Daoy (cell line): Measurements from ENCODE around the gene TACC2. TPM values are rescaled to one million over a fixed set of nuclear protein-coding genes. Genes with fewer than 3 reads are reported as not detected.

Experiments
- DNase-seq: peaks from one replicate; pipeline ENCODE4 v3.0.0-alpha.2; 2015; ENCODE audit warnings: low read depth
- total RNA-seq: library from RNA; depleted of rRNA; stranded (reverse); fragments of >200 nt; shearing (Covaris generic); gene quantifications from 2 replicates; pipeline ENCODE4 v1.2.3, GENCODE V29; 2014

Gene TACC2
- total RNA-seq, 1 experiment from 2014 or later: 10.1 TPM

DNA sequence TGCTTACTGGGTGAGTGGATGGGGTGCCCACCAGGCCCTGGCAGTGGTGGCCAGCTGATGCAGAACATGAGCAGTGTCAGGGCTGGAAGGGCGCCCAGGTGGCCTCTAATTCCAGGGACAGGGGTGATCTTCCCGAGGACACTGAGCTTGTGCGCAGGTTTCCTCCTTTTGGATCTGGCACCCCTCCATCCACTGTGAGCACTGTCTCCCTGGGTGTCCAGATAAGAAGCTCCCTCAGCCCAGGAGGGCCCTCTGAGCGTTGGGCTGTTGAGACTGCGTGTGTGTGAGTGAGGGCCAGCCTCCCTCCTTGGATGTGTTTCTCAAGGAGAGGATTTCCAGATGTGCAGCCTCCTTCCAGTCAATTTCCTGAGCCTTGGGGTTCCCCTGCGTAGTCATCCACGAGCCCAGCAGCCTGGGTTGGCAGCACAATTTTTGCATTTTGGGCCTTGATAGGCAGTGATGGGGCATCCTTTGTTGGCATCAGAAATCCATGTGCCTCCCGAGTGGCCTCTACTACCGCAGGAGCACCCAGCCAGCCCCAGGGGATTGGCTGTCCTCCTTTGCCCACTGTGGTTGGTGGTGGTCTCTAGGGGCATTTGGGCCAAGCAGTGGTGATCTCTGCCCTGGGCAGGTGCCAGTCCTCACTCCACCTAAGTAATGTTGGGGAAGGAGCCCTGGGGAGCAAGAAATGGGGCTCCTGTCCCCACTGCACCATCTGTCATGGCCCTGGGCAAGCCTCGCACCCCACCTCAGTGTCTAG lies 261.2 kb downstream of the TACC2 start:
- no peak for DNase-seq

- DNase-seq: no peak
Measured at GRCh38 chr10:122251459-122252255, 262.7 kb downstream of the TACC2 start.

GRCh38 chr10:122252805-122253204 lies 263.8 kb downstream of the TACC2 start:
- DNase-seq: no peak

- DNase-seq: no peak
Measured at GRCh38 chr10:122253605-122254004, 264.6 kb downstream of the TACC2 start.

- DNase-seq: no peak
Measured at GRCh38 chr10:122254831-122255230, 265.9 kb downstream of the TACC2 start.

DNA sequence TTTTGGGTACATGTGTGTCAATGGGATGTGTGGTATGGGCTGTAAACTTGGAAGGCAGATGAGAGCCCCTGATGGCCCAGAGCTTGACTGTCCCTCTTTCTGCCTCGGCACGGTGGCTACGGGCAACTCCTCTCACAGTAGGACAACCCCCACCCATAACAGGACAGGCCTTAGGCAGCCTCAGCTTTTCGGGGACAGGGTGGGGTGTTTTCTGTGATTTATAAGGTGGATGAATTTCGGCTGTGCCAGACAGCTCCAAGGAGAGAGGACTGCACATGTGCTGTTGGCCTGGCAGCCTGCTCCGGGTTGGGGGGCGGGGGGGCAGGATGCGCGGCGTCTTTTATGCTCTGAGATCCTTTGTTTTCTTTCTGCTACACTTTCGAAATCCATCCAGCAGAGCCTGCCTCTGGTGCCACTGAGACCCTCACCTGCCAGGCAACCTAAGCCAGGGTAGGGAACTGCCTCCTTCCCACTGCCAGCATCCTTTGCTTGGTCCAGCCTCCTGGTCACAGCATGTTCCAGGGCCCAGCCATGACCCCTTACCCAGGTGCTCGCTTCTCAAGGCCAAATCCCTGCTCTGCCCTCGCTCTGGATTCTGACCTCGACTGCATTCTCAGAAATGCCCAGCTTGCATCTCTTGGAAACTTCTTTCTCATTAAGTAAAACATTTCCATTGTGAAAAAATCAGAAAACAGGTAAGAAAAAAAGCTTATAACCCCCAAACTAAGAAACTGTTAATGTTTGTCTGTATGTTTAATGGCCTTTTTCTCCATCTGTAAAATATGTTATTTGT lies 266.7 kb downstream of the TACC2 start:
- no peak for DNase-seq

- DNase-seq: no peak
Measured at GRCh38 chr10:122257041-122257440, 268.1 kb downstream of the TACC2 start.

GRCh38 chr10:122258136-122259074 lies 269.4 kb downstream of the TACC2 start:
- DNase-seq: no peak

GRCh38 chr10:122259075-122259466 lies 270.1 kb downstream of the TACC2 start:
- DNase-seq: no peak

- no peak for DNase-seq
Measured at GRCh38 chr10:122261584-122261983, 272.6 kb downstream of the TACC2 start.

GRCh38 chr10:122263971-122264370 lies 275.0 kb downstream of the TACC2 start:
- peak; percentile 29 for DNase-seq

- DNase-seq: no peak
Measured at GRCh38 chr10:122264436-122264835, 275.5 kb downstream of the TACC2 start.

DNA sequence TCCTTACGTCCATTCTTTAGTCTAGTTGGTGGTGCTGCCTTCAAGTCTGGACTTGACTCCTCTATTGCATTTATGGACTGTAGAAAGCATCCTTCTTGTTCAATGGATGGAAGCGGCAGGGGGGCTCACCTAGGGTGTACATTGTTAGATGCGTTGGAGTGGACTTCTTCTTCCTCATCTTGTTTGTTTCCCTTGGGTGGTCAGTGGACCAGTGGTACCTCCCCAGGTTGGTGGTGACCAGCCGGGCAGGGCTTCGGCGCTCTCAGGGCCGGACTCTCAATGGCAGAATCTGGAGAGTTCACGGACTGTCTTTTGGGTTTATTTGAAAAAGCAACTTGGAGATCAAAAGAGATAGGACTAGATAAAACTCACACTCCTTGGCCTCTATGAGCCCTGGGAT lies 276.0 kb downstream of the TACC2 start:
- no peak for DNase-seq

- no peak for DNase-seq
Measured at GRCh38 chr10:122265896-122266295, 276.9 kb downstream of the TACC2 start.

DNA sequence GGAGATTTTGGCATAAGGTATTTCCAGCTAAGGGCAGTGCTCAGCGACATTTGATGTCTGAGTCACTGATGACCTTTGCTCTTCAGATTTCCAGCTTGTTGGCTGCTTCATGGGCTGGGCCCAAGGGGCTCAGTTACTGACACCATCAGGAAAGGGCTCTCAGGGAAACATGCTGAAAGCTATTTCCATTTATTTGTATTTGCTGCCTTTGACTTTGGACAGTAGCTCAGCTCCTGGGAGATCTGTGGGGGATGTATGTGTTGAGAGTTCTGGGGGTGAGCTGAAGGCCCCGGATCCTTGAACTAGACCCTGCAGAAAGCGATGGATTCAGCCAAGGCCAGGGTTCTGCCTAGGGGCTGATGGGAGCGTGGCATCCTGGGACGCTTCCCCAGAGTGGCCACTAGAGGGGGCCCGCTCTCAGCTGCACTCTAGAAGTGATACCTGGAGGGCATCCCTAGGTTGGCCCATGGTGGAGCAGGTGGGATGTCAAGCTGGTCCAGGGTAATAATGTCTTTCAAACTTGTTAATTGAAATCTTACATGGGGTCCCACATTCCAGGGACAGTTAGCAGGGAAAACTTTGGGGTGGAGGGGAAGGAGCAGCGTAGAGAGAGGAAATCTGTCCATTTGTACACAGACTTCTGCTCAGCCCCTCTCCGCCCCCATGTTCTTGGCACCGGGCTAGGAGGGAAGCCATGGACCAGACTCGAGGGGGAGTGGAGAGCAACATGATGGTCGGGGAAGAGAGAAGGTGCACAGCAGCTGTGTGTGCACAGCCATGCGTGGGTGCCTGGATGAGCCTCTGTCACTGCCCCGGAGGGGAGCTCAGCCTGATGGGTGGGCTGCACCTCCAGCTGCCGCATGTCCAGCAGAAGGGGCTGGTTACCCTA lies 279.1 kb downstream of the TACC2 start:
- peak; percentile 27 for DNase-seq

DNA sequence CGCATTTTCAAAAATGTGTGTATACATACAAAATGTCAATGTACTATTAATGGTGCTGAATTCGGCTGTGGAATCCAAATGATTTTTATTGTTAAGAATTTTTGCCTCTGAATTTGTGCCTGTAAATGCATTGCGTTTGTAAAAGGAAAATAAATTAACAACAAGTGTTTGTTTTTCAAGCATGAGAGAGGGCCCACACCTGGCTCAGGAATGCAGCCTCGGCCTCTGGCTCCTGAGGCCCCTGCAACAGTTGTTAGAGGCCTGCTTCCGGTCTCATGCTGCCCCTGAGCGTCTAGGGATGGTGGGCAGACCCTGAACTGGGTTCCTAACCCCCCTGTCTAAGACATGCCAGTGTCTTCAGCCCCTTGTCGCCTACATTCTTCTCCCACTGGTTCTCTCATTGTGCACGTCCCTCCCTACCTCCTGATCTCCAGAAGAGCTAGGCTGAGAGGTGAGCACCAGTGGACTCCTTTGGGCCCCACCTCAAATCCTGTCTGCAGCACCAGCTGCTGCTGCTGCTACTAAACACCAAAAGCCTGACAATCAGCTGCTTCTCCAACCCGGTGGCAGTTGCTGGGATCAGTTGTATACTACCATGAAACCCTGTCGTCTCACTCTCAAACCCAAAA lies 280.2 kb downstream of the TACC2 start:
- no peak for DNase-seq

DNA sequence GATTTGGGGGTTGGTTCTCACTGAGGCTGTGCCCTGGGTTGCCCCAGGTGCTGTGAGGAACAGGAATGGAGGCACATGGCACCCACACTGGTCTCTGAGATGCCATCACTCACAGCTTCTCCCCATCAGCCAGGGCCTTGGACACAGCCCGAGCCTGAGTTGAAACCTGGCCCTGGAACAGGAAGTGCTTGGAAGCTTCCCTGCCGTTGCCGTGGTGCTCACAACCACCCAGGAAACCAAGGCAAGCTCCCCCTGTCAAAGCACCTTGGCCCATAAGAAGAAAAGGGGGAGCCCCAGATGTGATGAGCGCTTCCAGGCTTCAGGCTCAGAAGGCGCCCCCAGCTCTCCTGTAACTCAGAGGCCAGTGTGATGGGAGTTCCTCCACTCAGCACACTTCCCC lies 282.1 kb downstream of the TACC2 start, which contains the start of gene BTBD16:
Gene BTBD16 (plus strand): TSS at position 221 of the 400 bp plus-strand sequence. CDS start 3,786 bp downstream, outside the sequence.
- DNase-seq: no peak

- DNase-seq: no peak
Measured at GRCh38 chr10:122273966-122274545, 285.1 kb downstream of the TACC2 start.

- no peak for DNase-seq
Measured at GRCh38 chr10:122276611-122277208, 287.7 kb downstream of the TACC2 start.
